Thymus (tissue), 11 donors: ENCODE results near the gene CRACDL. TPM values are rescaled to one million over a fixed set of nuclear protein-coding genes. Genes with fewer than 3 reads are reported as not detected.

ENCODE experiments used
- DNase-seq, 9 donors: peaks; one replicate each; pipeline ENCODE4 v3.0.0-alpha.2; 2013; ENCODE audit warnings: low spot score in 9 of 9, low read depth in 6 of 9, missing footprints in 1 of 9
- H3K27ac ChIP-seq, 2 donors: one replicate each; pipeline ENCODE4 v1.5.1; 2013; ENCODE audit warnings: control low read depth in 1 of 2, low read depth in 1 of 2, low read length in 1 of 2, mild to moderate bottlenecking in 1 of 2, moderate library complexity in 1 of 2
- H3K27me3 ChIP-seq, 2 donors: one replicate each; pipeline ENCODE4 v1.5.1; 2013; ENCODE audit warnings: low read length in 1 of 2; ENCODE audit not compliant: control insufficient read depth in 2 of 2, insufficient read depth in 1 of 2
- H3K36me3 ChIP-seq, 2 donors: one replicate each; pipeline ENCODE4 v1.5.1; 2013; ENCODE audit warnings: low read length in 1 of 2, mild to moderate bottlenecking in 1 of 2, moderate library complexity in 1 of 2; ENCODE audit not compliant: control insufficient read depth in 2 of 2, insufficient read depth in 2 of 2
- H3K4me1 ChIP-seq, 2 donors: one replicate each; pipeline ENCODE4 v1.5.1; 2013; ENCODE audit warnings: low read length in 2 of 2; ENCODE audit not compliant: control insufficient read depth in 2 of 2, insufficient read depth in 2 of 2
- H3K4me3 ChIP-seq, 2 donors: one replicate each; pipeline ENCODE4 v1.5.1; 2013; ENCODE audit warnings: low read length in 2 of 2, control low read depth in 1 of 2, mild to moderate bottlenecking in 1 of 2
- H3K9me3 ChIP-seq, 2 donors: one replicate each; pipeline ENCODE4 v1.5.1; 2013; ENCODE audit warnings: low read length in 1 of 2, mild to moderate bottlenecking in 1 of 2; ENCODE audit not compliant: control insufficient read depth in 2 of 2, insufficient read depth in 1 of 2
- WGBS: extraction: QIAGEN DNeasy Blood & Tissue Kit; methylation state at CpG from one replicate; pipeline ENCODE4 v1.1.7; 2013; 5-methylcytosine and 5-hydroxymethylcytosine counted together
- polyA plus RNA-seq: library from polyadenylated mRNA; stranded (reverse); fragments of 200-250 nt; gene quantifications from one replicate; pipeline ENCODE4 v1.2.3, GENCODE V29; 2013
- total RNA-seq: library from RNA; stranded (reverse); fragments of 120-200 nt; gene quantifications from one replicate; pipeline ENCODE4 v1.2.4, GENCODE V29; 2013
- donor health status: healthy.

The CRACDL gene
- total and polyA plus RNA-seq, 2 donors, result 1.9 to 3.6 TPM

DNA sequence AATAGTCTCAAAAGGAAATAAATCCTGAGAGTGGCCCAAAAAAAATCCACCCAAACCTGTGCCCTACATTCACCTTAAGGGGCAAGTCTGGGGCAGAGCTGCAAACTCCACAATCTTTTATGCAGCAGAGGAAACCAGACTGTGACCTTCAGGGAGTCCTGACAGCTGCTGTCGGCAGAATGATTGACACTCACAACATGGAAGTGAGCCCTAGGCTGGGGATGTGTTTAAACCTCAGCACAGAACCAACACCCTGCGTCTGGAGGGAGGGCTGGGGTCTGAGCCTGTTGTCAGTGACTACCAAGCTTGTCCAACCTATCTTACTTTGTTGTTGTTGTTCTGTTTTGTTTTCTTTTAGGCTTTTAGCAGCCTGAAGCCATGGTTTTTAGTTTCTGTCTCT lies 39.6 kb downstream of the CRACDL start:
- Histone ChIP-seq H3K27ac (no peak overlapping the region), H3K36me3 (no peaks in the 10 kb centered on the region), H3K4me3 (no peak overlapping the region), H3K27me3 (no peaks in the 10 kb centered on the region), H3K9me3 (no peaks in the 10 kb centered on the region), H3K4me1 (no peaks in the 10 kb centered on the region)
- WGBS, result 59% methylated on average over 2 of the region's 2 CpGs
- no peak for DNase-seq

DNA sequence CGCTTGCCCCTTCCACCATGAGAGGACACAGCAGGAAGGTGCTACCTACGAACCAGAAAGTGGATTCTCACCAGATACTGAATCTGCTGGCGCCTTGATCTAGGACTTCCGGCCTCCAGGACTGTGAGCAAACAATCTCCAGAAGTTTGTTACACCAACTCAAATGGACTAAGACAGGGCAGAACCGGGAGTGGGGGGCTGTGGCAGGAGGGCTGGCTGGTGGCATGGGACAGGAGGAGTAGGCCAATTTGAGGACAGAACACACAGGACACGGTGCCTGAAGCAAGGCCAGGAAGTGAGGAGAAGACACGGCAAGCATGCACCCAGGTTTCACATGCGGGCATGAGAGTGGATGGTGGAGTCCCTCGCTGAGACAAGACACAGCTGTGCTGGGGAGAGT lies 40.1 kb downstream of the CRACDL start:
- Histone ChIP-seq H3K36me3 (no peaks in the 10 kb centered on the region), H3K27ac (no peak overlapping the region), H3K9me3 (no peaks in the 10 kb centered on the region), H3K4me3 (no peak overlapping the region), H3K27me3 (no peaks in the 10 kb centered on the region), H3K4me1 (no peaks in the 10 kb centered on the region)
- 96% methylated on average over 9 of the region's 9 CpGs for WGBS
- DNase-seq, result no peak

DNA sequence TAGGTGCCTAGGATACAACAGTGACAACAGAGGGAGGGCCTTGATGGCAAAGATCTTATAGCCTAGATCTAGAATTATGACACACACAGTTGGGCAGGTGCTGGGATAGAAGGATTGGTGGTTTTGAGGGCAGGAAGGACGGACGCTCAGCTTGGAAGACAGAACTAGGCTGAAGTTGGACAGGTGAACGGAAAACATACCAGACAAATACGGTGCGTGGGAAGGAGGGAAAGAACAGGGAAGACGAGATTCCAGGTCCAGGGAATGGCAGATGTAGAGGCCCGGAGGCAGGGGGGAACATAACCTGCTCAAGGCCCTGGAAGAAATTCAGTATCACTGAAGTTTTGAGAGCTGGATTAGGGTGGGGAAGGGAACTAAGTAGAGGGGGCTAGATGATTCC lies 40.8 kb downstream of the CRACDL start:
- Histone ChIP-seq H3K27ac (no peak overlapping the region), H3K36me3 (no peaks in the 10 kb centered on the region), H3K4me3 (no peak overlapping the region), H3K9me3 (no peaks in the 10 kb centered on the region), H3K4me1 (no peaks in the 10 kb centered on the region), H3K27me3 (no peaks in the 10 kb centered on the region)
- WGBS, result 97% methylated on average over 7 of the region's 7 CpGs
- DNase-seq, result no peak

DNA sequence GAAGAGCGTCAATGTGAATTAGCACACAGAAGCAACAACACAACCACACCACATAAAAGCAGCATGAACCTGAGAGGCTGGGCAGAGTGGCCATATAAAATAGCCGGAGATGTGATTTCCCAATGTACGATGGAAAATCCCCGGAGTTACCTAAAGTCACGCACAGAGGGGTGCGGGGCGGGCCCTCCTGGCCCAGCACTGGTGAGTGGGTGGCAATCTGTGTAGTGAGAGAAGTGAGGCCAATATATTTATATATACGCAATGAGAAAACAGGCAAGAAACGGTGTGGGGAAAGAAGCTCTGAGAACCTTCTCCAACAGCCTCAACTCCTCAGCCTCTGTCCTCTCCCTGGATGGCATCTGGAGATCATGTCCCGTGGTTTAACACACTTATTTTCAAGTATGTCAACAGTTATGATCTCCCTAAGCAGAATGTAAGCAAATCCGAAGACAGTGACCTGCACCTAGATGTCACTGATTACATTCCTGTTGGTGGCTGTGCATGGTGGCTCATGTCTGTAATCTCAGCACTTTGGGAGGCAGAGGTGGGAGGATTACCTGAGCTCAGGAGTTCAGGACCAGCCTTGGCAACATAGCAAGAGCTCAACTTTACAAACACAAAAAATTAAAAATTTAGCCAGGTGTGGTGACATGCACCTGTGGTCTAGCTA lies 41.6 kb downstream of the CRACDL start:
- 96% methylated on average over 11 of the region's 11 CpGs for WGBS
- Histone ChIP-seq H3K4me3 (no peak overlapping the region), H3K9me3 (no peaks in the 10 kb centered on the region), H3K27me3 (no peaks in the 10 kb centered on the region), H3K4me1 (no peaks in the 10 kb centered on the region), H3K27ac (no peak overlapping the region), H3K36me3 (no peaks in the 10 kb centered on the region)
- DNase-seq, result no peak

DNA sequence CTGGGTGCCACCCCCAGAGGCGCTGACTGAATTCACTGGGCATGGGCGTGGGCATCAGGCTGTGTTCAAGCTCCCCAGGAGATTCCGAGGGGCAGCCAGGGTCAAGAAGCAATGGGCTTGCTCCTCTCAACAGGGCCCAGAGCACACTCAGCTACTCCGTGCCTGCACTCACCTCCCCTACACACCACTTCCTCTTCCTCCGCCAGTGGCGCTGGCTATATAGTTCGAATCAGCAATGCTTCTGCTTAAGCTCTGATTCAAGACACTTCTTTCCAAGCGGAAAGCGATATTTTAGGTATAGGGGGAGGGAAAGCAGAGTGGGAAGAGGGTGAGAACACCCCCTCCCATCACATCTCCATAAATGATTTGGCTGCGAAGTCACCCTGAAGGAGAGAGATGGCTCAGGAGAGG lies 42.1 kb downstream of the CRACDL start:
- Histone ChIP-seq H3K27ac (no peak overlapping the region), H3K27me3 (no peaks in the 10 kb centered on the region), H3K4me1 (no peaks in the 10 kb centered on the region), H3K36me3 (no peaks in the 10 kb centered on the region), H3K4me3 (no peak overlapping the region), H3K9me3 (no peaks in the 10 kb centered on the region)
- 75% methylated on average over 10 of the region's 10 CpGs for WGBS
- DNase-seq, result no peak

GRCh38 chr2:98892871-98893270 lies 43.2 kb downstream of the CRACDL start:
- no peaks in the 10 kb centered on the region for H3K9me3 ChIP-seq
- no peak overlapping the region for H3K4me3 ChIP-seq
- no peaks in the 10 kb centered on the region for H3K27me3 ChIP-seq
- H3K36me3 ChIP-seq, result no peaks in the 10 kb centered on the region
- no peaks in the 10 kb centered on the region for H3K4me1 ChIP-seq
- WGBS, result 97% methylated on average over 6 of the region's 6 CpGs
- no peak overlapping the region for H3K27ac ChIP-seq
- DNase-seq, result no peak

- Histone ChIP-seq H3K36me3 (no peaks in the 10 kb centered on the region), H3K27me3 (no peaks in the 10 kb centered on the region), H3K4me1 (no peaks in the 10 kb centered on the region), H3K9me3 (peaks cover 0 to 5% of the 10 kb centered on the region in 2 donors), H3K4me3 (no peak overlapping the region), H3K27ac (no peak overlapping the region)
- no peak for DNase-seq
- 96% methylated on average over 1 of the region's 1 CpG for WGBS
Measured at GRCh38 chr2:98891591-98891990, 44.4 kb downstream of the CRACDL start.

DNA sequence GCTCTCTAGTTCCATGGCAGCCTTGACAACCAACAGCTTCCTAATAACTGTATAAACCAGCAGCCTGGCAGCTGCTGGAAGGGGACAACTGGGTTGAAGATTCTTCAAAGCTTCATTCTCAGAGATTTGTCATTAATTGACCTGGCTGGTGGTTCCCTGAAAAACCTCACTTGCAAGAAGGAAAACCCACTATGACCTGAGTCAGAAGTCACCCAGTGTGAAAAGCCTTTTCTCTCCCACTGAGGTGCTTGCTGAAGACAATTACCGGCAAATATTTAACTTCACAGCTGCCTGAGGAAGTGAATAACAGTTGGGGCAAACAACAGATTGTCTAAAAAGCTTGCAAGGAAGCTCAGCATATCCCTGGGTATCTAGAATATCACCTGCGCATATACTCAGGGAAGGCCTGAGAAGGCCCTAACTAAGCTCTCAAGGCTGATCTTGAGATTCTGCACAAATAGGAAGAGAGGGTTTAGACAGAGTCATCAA lies 49.9 kb downstream of the CRACDL start:
- no peak overlapping the region for H3K4me3 ChIP-seq
- no peak overlapping the region for H3K27ac ChIP-seq
- no peaks in the 10 kb centered on the region for H3K27me3 ChIP-seq
- peaks cover 0 to 9% of the 10 kb centered on the region in 2 donors for H3K9me3 ChIP-seq
- DNase-seq, result no peak
- no peaks in the 10 kb centered on the region for H3K36me3 ChIP-seq
- no peaks in the 10 kb centered on the region for H3K4me1 ChIP-seq
- 98% methylated on average over 2 of the region's 2 CpGs for WGBS

GRCh38 chr2:98884658-98885057 lies 51.4 kb downstream of the CRACDL start:
- no peaks in the 10 kb centered on the region for H3K27me3 ChIP-seq
- peaks cover 0 to 9% of the 10 kb centered on the region in 2 donors for H3K9me3 ChIP-seq
- DNase-seq, result no peak
- no peak overlapping the region for H3K4me3 ChIP-seq
- WGBS, result 96% methylated on average over 2 of the region's 2 CpGs
- H3K36me3 ChIP-seq, result no peaks in the 10 kb centered on the region
- H3K27ac ChIP-seq, result no peak overlapping the region
- H3K4me1 ChIP-seq, result no peaks in the 10 kb centered on the region
